BLaER1 (cell line): ENCODE data around the gene DOLK.
"Not testable (repeated sequence)": the region's sequence is repeated elsewhere in the genome, so short reads cannot be mapped to it uniquely, and the experiment has no call there.

Experiments used
- H3K27ac ChIP-seq: shearing (Covaris generic); formaldehyde crosslinking; 2 replicates; pipeline ENCODE4 v1.8.1; 2022
- H3K27me3 ChIP-seq: shearing (Covaris generic); formaldehyde crosslinking; 2 replicates; pipeline ENCODE4 v1.8.1; 2022
- H3K36me3 ChIP-seq: shearing (Covaris generic); formaldehyde crosslinking; 2 replicates; pipeline ENCODE4 v1.8.1; 2022
- H3K4me1 ChIP-seq: shearing (Covaris generic); formaldehyde crosslinking; 2 replicates; pipeline ENCODE4 v1.8.1; 2022
- H3K4me2 ChIP-seq: shearing (Covaris generic); formaldehyde crosslinking; 2 replicates; pipeline ENCODE4 v1.8.1; 2022
- H3K4me3 ChIP-seq: shearing (Covaris generic); formaldehyde crosslinking; 2 replicates; pipeline ENCODE4 v1.8.1; 2022
- H3K9ac ChIP-seq: shearing (Covaris generic); formaldehyde crosslinking; 2 replicates; pipeline ENCODE4 v1.8.1; 2022
- H3K9me3 ChIP-seq: shearing (Covaris generic); formaldehyde crosslinking; 2 replicates; pipeline ENCODE4 v1.8.1; 2022
- H4K20me1 ChIP-seq: shearing (Covaris generic); formaldehyde crosslinking; 2 replicates; pipeline ENCODE4 v1.8.1; 2022
- Cebpa-rat ChIP-seq: shearing (Covaris generic); IDR thresholded peaks from 2 replicates; pipeline ENCODE4 v1.8.1; 2022

Gene DOLK

GRCh38 chr9:128947527-128948301, at the start of gene DOLK, which contains the start of gene NUP188:
Gene DOLK (minus strand): TSS chr9:128947603. CDS start chr9:128947303, 300 bp downstream.
Gene NUP188 (plus strand): TSS chr9:128947699. CDS start chr9:128947720, 21 bp downstream.
- Histone ChIP-seq H3K27me3 (no peaks in the 10 kb centered on the region), H3K36me3 (peaks cover 59% of the 10 kb centered on the region), H3K9ac (peak within 1 kb of the TSS; percentile 96), H3K4me1 (peaks cover 28% of the 10 kb centered on the region), H3K9me3 (no peaks in the 10 kb centered on the region), H3K4me3 (peak within 1 kb of the TSS; percentile 90), H3K27ac (peak within 1 kb of the TSS; percentile 94), H3K4me2 (peak within 1 kb of the TSS; percentile 92), H4K20me1 (no peaks in the 10 kb centered on the region)
- no peak for TF ChIP-seq Cebpa-rat

- Histone ChIP-seq H3K4me2 (peak overlapping the region; percentile 75), H3K9ac (peak overlapping the region; percentile 52; the same call in 1 of the 2 replicates), H4K20me1 (peaks cover 22% of the 10 kb centered on the region), H3K9me3 (no peaks in the 10 kb centered on the region), H3K27ac (peak overlapping the region; percentile 55), H3K4me3 (no peak overlapping the region), H3K36me3 (peaks cover 91% of the 10 kb centered on the region), H3K4me1 (peaks cover 61% of the 10 kb centered on the region), H3K27me3 (no peaks in the 10 kb centered on the region)
- TF ChIP-seq Cebpa-rat, result no peak
These were observed 48.4 kb upstream of the DOLK start for GRCh38 chr9:128995791-128996190.

- Histone ChIP-seq H4K20me1 (peaks cover 22% of the 10 kb centered on the region), H3K9me3 (no peaks in the 10 kb centered on the region), H3K27me3 (no peaks in the 10 kb centered on the region), H3K4me3 (no peak overlapping the region), H3K4me2 (no peak overlapping the region), H3K4me1 (peaks cover 82% of the 10 kb centered on the region), H3K9ac (no peak overlapping the region), H3K36me3 (peaks cover 91% of the 10 kb centered on the region), H3K27ac (no peak overlapping the region)
- no peak for TF ChIP-seq Cebpa-rat
These were observed 45.6 kb upstream of the DOLK start for GRCh38 chr9:128992995-128993394.

GRCh38 chr9:128987805-128988204, 40.4 kb upstream of the DOLK start:
- no peak overlapping the region for H3K27ac ChIP-seq
- TF ChIP-seq Cebpa-rat, result no peak
- H3K9me3 ChIP-seq, result no peaks in the 10 kb centered on the region
- H3K27me3 ChIP-seq, result no peaks in the 10 kb centered on the region
- no peak overlapping the region for H3K4me3 ChIP-seq
- H3K4me2 ChIP-seq, result no peak overlapping the region
- H3K36me3 ChIP-seq, result peaks cover 98% of the 10 kb centered on the region
- H3K4me1 ChIP-seq, result peaks cover 41% of the 10 kb centered on the region
- H4K20me1 ChIP-seq, result no peaks in the 10 kb centered on the region
- no peak overlapping the region for H3K9ac ChIP-seq

- peaks cover 99% of the 10 kb centered on the region for H3K36me3 ChIP-seq
- no peak overlapping the region for H3K27ac ChIP-seq
- no peak for TF ChIP-seq Cebpa-rat
- H3K4me3 ChIP-seq, result no peak overlapping the region
- H3K27me3 ChIP-seq, result no peaks in the 10 kb centered on the region
- no peaks in the 10 kb centered on the region for H3K9me3 ChIP-seq
- H4K20me1 ChIP-seq, result no peaks in the 10 kb centered on the region
- peaks cover 30% of the 10 kb centered on the region for H3K4me1 ChIP-seq
- no peak overlapping the region for H3K4me2 ChIP-seq
- H3K9ac ChIP-seq, result no peak overlapping the region
These were observed 39.3 kb upstream of the DOLK start for GRCh38 chr9:128986671-128987070.

- H3K4me3 ChIP-seq, result no peak overlapping the region
- H4K20me1 ChIP-seq, result no peaks in the 10 kb centered on the region
- no peaks in the 10 kb centered on the region for H3K27me3 ChIP-seq
- no peak overlapping the region for H3K27ac ChIP-seq
- no peaks in the 10 kb centered on the region for H3K9me3 ChIP-seq
- H3K36me3 ChIP-seq, result peaks cover 100% of the 10 kb centered on the region
- H3K4me2 ChIP-seq, result no peak overlapping the region
- no peak overlapping the region for H3K9ac ChIP-seq
- TF ChIP-seq Cebpa-rat, result no peak
- no peaks in the 10 kb centered on the region for H3K4me1 ChIP-seq
These were observed 36.1 kb upstream of the DOLK start for GRCh38 chr9:128983536-128983935.

- Histone ChIP-seq H3K36me3 (peaks cover 100% of the 10 kb centered on the region), H3K27ac (no peak overlapping the region), H3K4me1 (no peaks in the 10 kb centered on the region), H3K4me2 (no peak overlapping the region), H3K27me3 (no peaks in the 10 kb centered on the region), H3K9ac (no peak overlapping the region), H4K20me1 (no peaks in the 10 kb centered on the region), H3K9me3 (no peaks in the 10 kb centered on the region), H3K4me3 (no peak overlapping the region)
- no peak for TF ChIP-seq Cebpa-rat
These were observed 31.7 kb upstream of the DOLK start for GRCh38 chr9:128979111-128979510.

- no peaks in the 10 kb centered on the region for H4K20me1 ChIP-seq
- no peaks in the 10 kb centered on the region for H3K9me3 ChIP-seq
- no peaks in the 10 kb centered on the region for H3K27me3 ChIP-seq
- H3K9ac ChIP-seq, result no peak overlapping the region
- H3K4me3 ChIP-seq, result no peak overlapping the region
- peaks cover 100% of the 10 kb centered on the region for H3K36me3 ChIP-seq
- no peak overlapping the region for H3K27ac ChIP-seq
- no peak overlapping the region for H3K4me2 ChIP-seq
- TF ChIP-seq Cebpa-rat, result no peak
- H3K4me1 ChIP-seq, result no peaks in the 10 kb centered on the region
These were observed 25.6 kb upstream of the DOLK start for GRCh38 chr9:128972956-128973355.

GRCh38 chr9:128969491-128969890, 22.1 kb upstream of the DOLK start:
- no peak overlapping the region for H3K9ac ChIP-seq

GRCh38 chr9:128961403-128961802, 14.0 kb upstream of the DOLK start:
- H3K27ac ChIP-seq, H3K4me2 ChIP-seq, H4K20me1 ChIP-seq, H3K9me3 ChIP-seq, H3K4me1 ChIP-seq, H3K9ac ChIP-seq, H3K4me3 ChIP-seq, H3K27me3 ChIP-seq: not testable (repeated sequence)
- H3K36me3 ChIP-seq, result peaks cover 94% of the 10 kb centered on the region

More at GRCh38 chr9:128969491-128969890, 22.1 kb upstream of the DOLK start:
- no peaks in the 10 kb centered on the region for H4K20me1 ChIP-seq
- peaks cover 95% of the 10 kb centered on the region for H3K36me3 ChIP-seq
- no peak for TF ChIP-seq Cebpa-rat
- H3K27ac ChIP-seq, result no peak overlapping the region
- H3K4me3 ChIP-seq, result no peak overlapping the region
- no peak overlapping the region for H3K4me2 ChIP-seq
- H3K27me3 ChIP-seq, result no peaks in the 10 kb centered on the region
- H3K9me3 ChIP-seq, result no peaks in the 10 kb centered on the region
- H3K4me1 ChIP-seq, result no peaks in the 10 kb centered on the region
